Measurements from ENCODE around the gene KANSL3.

- no peak for TF ChIP-seq EZH2 (IDR thresholded peaks at IDR 0.05; ENCODE audit: insufficient read depth, poor library complexity, severe bottlenecking)
- no peak for TF ChIP-seq EZH2phosphoT487 (IDR thresholded peaks at IDR 0.05; ENCODE audit: insufficient read depth, low read depth)
Observed at GRCh38 chr2:96668771-96669170, 30.7 kb upstream of the KANSL3 start.
